Inflammatory macrophage treated with lipopolysaccharide for 1 hour (primary cell): ENCODE measurements around the gene MMP23B.
A peak's percentile ranks its signal among the peaks of the same experiment; 100 is the strongest.

Experiments
- DNase-seq, 2 donors: peaks; one replicate each; pipeline ENCODE4 v3.0.0-alpha.2; 2020 to 2022

Gene MMP23B

GRCh38 chr1:1602968-1603506 lies 28.9 kb upstream of the MMP23B start:
- no peak for DNase-seq

GRCh38 chr1:1603671-1604373 lies 28.2 kb upstream of the MMP23B start:
- DNase-seq, result no peak

- DNase-seq, result no peak
Measured at GRCh38 chr1:1604374-1605033, 27.5 kb upstream of the MMP23B start.

- DNase-seq, result no peak
Measured at GRCh38 chr1:1605034-1605591, 26.9 kb upstream of the MMP23B start.

- DNase-seq, result no peak
Measured at GRCh38 chr1:1605724-1606123, 26.2 kb upstream of the MMP23B start.

GRCh38 chr1:1606232-1606631 lies 25.7 kb upstream of the MMP23B start:
- no peak for DNase-seq

- peak in 1 of 2 donors; percentile 17 for DNase-seq
Measured at GRCh38 chr1:1609822-1610485, 22.0 kb upstream of the MMP23B start.

- DNase-seq, result no peak
Measured at GRCh38 chr1:1610796-1611195, 21.2 kb upstream of the MMP23B start.

GRCh38 chr1:1612104-1612400 lies 19.9 kb upstream of the MMP23B start:
- DNase-seq, result no peak

GRCh38 chr1:1613509-1614082 lies 18.4 kb upstream of the MMP23B start:
- DNase-seq, result no peak

- DNase-seq, result peak; percentile 97 to 99
Measured at GRCh38 chr1:1614204-1614953, 17.6 kb upstream of the MMP23B start.

- no peak for DNase-seq
Measured at GRCh38 chr1:1614954-1615255, 17.1 kb upstream of the MMP23B start.

GRCh38 chr1:1615256-1616044 lies 16.5 kb upstream of the MMP23B start, which contains the start of gene MIB2:
Gene MIB2 (plus strand): TSS chr1:1615500. CDS start chr1:1623453, 7,953 bp downstream.
- DNase-seq, result peak; percentile 92 to 96

GRCh38 chr1:1616045-1616790 lies 15.8 kb upstream of the MMP23B start:
- DNase-seq, result peak in 1 of 2 donors; percentile 23

GRCh38 chr1:1616838-1617237 lies 15.1 kb upstream of the MMP23B start:
- no peak for DNase-seq

- no peak for DNase-seq
Measured at GRCh38 chr1:1617516-1617915, 14.5 kb upstream of the MMP23B start.

- no peak for DNase-seq
Measured at GRCh38 chr1:1617925-1618324, 14.0 kb upstream of the MMP23B start.

GRCh38 chr1:1618396-1619068 lies 13.4 kb upstream of the MMP23B start:
- no peak for DNase-seq

GRCh38 chr1:1619917-1620361 lies 12.0 kb upstream of the MMP23B start:
- peak in 1 of 2 donors; percentile 36 for DNase-seq

GRCh38 chr1:1620433-1621139 lies 11.4 kb upstream of the MMP23B start:
- no peak for DNase-seq
